Activated CD4-positive, alpha-beta T cell treated with anti-CD3 and anti-CD28 coated beads, Interleukin-2, Interleukin-6, amounts not matched to agents 100 ng/mL and 50 ng/mL, durations not matched to agents 16 hours and 8 hours (primary cell): Measurements from ENCODE around the gene WDR76.

Experiments used
- DNase-seq: peaks from one replicate; pipeline ENCODE4 v3.0.0-alpha.2; 2020

WDR76 gene

GRCh38 chr15:43879386-43880355, 52.9 kb downstream of the WDR76 start:
- DNase-seq = no peak

GRCh38 chr15:43880406-43881194, 53.8 kb downstream of the WDR76 start:
- no peak for DNase-seq

GRCh38 chr15:43881245-43881644, 54.4 kb downstream of the WDR76 start:
- DNase-seq = no peak

- DNase-seq = no peak
Measured at GRCh38 chr15:43881944-43882343, 55.1 kb downstream of the WDR76 start.

GRCh38 chr15:43883571-43883970, 56.8 kb downstream of the WDR76 start:
- DNase-seq = no peak

GRCh38 chr15:43886558-43886957, 59.8 kb downstream of the WDR76 start:
- DNase-seq = no peak

GRCh38 chr15:43887901-43888300, 61.1 kb downstream of the WDR76 start:
- DNase-seq = no peak

- no peak for DNase-seq
Measured at GRCh38 chr15:43889042-43889441, 62.2 kb downstream of the WDR76 start.

GRCh38 chr15:43893956-43894355, 67.2 kb downstream of the WDR76 start:
- DNase-seq = no peak

GRCh38 chr15:43895586-43895985, 68.8 kb downstream of the WDR76 start:
- DNase-seq = no peak

- DNase-seq = no peak
Measured at GRCh38 chr15:43896543-43896942, 69.7 kb downstream of the WDR76 start.

- DNase-seq = no peak
Measured at GRCh38 chr15:43898891-43899290, 72.1 kb downstream of the WDR76 start.

- no peak for DNase-seq
Measured at GRCh38 chr15:43899928-43900327, 73.1 kb downstream of the WDR76 start.

- DNase-seq = no peak
Measured at GRCh38 chr15:43900996-43901395, 74.2 kb downstream of the WDR76 start.

- no peak for DNase-seq
Measured at GRCh38 chr15:43901495-43901894, 74.7 kb downstream of the WDR76 start.

- peak; percentile 77 for DNase-seq
Measured at GRCh38 chr15:43903864-43904290, 77.1 kb downstream of the WDR76 start.

- no peak for DNase-seq
Measured at GRCh38 chr15:43905755-43906154, 79.0 kb downstream of the WDR76 start.

GRCh38 chr15:43908516-43909050, 81.8 kb downstream of the WDR76 start:
- DNase-seq = no peak

- no peak for DNase-seq
Measured at GRCh38 chr15:43911235-43911781, 84.5 kb downstream of the WDR76 start.

GRCh38 chr15:43912208-43912607, 85.4 kb downstream of the WDR76 start:
- no peak for DNase-seq

GRCh38 chr15:43913026-43913780, 86.4 kb downstream of the WDR76 start:
- DNase-seq = no peak

GRCh38 chr15:43913941-43914340, 87.1 kb downstream of the WDR76 start:
- DNase-seq = no peak
